AG04450 (cell line): ENCODE measurements around the gene HP. TPM values are rescaled to one million over a fixed set of nuclear protein-coding genes. Genes with fewer than 3 reads are reported as not detected.
"Not testable (repeated sequence)": the region's sequence is repeated elsewhere in the genome, so short reads cannot be mapped to it uniquely, and the experiment has no call there.

Source experiments
- CTCF ChIA-PET: fragments of 300-600, 350-600 bp; formaldehyde crosslinking; extraction: SDS; loops from one replicate; lab custom pipeline; 2022; ENCODE audit warnings: antibody characterized with exemption, inconsistent platforms; lab: Charles Lee
- POLR2A ChIA-PET: fragments of 350-600 bp; formaldehyde crosslinking; extraction: SDS; loops from one replicate; lab custom pipeline; 2021; ENCODE audit warnings: antibody characterized with exemption, inconsistent platforms; lab: Yijun Ruan, JAX
- DNase-seq: peaks from one replicate; pipeline ENCODE4 v3.0.0-alpha.2; 2011; ENCODE audit warnings: low read depth, low spot score
- H3K27ac ChIP-seq: one replicate; pipeline ENCODE4 v1.5.1; 2012; ENCODE audit warnings: low read depth, low read length, control low read depth
- H3K27me3 ChIP-seq: one replicate; pipeline ENCODE4 v1.6.0; 2012; ENCODE audit warnings: low read length; ENCODE audit not compliant: control insufficient read depth, insufficient read depth
- H3K4me3 ChIP-seq: 2 replicates; pipeline ENCODE4 v1.5.1; 2011; ENCODE audit warnings: mild to moderate bottlenecking, low read depth, low read length, control low read depth
- H3K9me3 ChIP-seq: 2 replicates; pipeline ENCODE4 v1.5.1; 2012; ENCODE audit warnings: low read length; ENCODE audit not compliant: control insufficient read depth, insufficient read depth
- polyA plus RNA-seq: library from polyadenylated mRNA; depleted of rRNA; stranded (reverse); fragments of >200 nt; gene quantifications from 2 replicates; pipeline ENCODE4 v1.2.3, GENCODE V29; 2011
- TF ChIP-seq, protein P1 (sequence below): IDR thresholded peaks from 2 replicates; pipeline ENCODE4 v1.5.1; 2011; ENCODE audit warnings: low read depth, low read length, control low read depth, inconsistent platforms

Gene HP
- polyA plus RNA-seq, 1 experiment: not detected

DNA sequence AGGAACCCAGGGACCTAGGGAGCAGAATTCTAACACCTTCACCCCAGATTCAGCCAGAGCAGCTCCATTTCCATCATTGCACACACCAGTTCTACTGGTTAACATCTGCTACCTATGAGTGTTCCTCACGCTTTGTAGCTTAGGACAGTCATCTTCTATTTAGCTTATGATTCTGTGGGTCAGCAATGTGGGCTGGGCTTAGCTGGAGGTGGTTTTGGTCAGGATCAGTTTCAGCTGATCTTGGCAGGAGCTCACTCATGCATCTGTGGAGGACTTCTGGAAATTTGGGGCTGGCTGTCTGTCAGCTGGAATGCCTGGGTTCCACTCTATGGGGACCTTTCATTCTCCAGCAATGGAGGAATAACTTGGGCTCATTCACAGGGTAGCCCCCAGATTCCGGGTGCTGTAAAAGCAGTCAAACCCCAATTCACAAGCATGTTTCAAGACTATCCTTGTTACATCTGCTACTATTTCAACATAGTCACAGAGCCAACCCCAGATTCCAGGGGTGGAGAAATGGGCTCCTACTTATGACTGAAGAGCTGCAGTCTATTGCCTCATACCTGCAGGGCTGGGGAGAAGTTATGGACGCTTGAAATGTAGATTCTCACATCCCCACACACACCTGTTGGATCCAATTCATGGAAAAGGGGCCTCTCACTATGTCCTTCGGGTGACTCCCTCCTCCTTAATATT is 3.4 kb upstream of the HP start:
- TF ChIP-seq, protein P1, sequence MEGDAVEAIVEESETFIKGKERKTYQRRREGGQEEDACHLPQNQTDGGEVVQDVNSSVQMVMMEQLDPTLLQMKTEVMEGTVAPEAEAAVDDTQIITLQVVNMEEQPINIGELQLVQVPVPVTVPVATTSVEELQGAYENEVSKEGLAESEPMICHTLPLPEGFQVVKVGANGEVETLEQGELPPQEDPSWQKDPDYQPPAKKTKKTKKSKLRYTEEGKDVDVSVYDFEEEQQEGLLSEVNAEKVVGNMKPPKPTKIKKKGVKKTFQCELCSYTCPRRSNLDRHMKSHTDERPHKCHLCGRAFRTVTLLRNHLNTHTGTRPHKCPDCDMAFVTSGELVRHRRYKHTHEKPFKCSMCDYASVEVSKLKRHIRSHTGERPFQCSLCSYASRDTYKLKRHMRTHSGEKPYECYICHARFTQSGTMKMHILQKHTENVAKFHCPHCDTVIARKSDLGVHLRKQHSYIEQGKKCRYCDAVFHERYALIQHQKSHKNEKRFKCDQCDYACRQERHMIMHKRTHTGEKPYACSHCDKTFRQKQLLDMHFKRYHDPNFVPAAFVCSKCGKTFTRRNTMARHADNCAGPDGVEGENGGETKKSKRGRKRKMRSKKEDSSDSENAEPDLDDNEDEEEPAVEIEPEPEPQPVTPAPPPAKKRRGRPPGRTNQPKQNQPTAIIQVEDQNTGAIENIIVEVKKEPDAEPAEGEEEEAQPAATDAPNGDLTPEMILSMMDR: no peak
- DNase-seq: no peak
- Histone ChIP-seq H3K9me3 (peaks cover 3% of the 10 kb centered on the region; the same call in 1 of the 2 replicates), H3K27ac (no peak overlapping the region), H3K27me3 (peaks cover 3% of the 10 kb centered on the region), H3K4me3 (no peak overlapping the region)
- ChIA-PET POLR2A (no interaction called here), CTCF (no interaction called here)

DNA sequence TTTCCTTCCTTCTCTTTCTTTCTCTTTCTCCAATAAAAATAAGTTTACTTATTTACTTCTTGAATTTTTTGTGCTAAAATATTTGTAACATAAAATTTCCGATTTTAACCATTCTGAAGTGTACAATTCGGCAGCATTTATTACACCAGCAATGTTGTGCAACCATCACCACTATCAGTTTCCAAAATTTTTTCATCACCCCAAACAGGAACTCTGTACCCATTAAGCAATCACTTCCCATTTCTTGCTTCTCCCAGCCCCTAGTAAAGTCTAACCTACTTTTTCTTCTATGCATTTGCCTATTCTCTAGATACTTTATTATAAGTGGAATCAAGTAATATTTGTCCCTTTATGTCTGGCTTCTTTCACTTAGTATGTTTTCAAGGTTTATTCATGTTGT is 2.5 kb upstream of the HP start:
- H3K27me3 ChIP-seq: peaks cover 3% of the 10 kb centered on the region
- no peak overlapping the region for H3K4me3 ChIP-seq
- ChIA-PET CTCF (no interaction called here), POLR2A (no interaction called here)
- H3K9me3 ChIP-seq: peaks cover 3% of the 10 kb centered on the region; the same call in 1 of the 2 replicates
- no peak overlapping the region for H3K27ac ChIP-seq
- DNase-seq: no peak
- TF ChIP-seq, protein P1: no peak

DNA sequence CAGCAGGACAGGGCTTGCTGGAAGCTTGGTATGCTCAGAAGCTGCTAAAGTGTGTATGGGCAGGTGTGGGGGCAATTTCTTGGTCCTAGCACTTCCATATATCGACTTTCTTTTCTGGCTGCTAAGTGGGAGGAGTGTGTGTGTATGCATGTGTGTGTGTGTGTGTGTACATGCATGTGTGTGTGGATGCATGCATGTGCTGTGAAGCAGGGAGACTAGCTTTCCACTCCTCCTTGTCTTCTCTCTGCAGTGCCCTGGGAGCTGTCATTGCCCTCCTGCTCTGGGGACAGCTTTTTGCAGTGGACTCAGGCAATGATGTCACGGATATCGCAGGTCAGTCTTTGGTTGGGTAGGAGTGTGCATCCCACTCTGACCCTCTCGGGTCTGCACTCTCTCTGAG is 1.6 kb downstream of the HP start:
- TF ChIP-seq, protein P1: no peak
- DNase-seq: no peak
- POLR2A ChIA-PET: no interaction called here
- Histone ChIP-seq H3K9me3 (no peaks in the 10 kb centered on the region), H3K27ac (no peak overlapping the region), H3K4me3 (no peak overlapping the region), H3K27me3 (no peaks in the 10 kb centered on the region)
- CTCF ChIA-PET: no interaction called here

DNA sequence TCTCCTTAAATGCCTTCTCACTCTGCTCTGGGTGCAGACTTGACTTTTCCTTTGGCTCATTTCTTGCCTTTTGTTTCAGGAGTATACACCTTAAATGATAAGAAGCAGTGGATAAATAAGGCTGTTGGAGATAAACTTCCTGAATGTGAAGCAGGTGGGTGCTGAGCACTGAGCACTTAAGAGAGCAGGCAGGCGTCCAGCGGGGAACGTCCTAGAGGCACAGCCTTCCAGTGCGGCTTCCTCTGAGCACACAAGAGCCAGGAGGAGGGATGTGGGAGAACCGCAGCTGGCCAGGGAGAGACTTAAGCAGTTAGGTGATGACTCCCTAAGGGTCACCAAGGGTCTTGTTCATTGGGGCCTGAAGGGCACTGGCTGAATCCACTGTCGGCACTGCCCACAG is 3.0 kb downstream of the HP start:
- POLR2A ChIA-PET: not testable (repeated sequence)

DNA sequence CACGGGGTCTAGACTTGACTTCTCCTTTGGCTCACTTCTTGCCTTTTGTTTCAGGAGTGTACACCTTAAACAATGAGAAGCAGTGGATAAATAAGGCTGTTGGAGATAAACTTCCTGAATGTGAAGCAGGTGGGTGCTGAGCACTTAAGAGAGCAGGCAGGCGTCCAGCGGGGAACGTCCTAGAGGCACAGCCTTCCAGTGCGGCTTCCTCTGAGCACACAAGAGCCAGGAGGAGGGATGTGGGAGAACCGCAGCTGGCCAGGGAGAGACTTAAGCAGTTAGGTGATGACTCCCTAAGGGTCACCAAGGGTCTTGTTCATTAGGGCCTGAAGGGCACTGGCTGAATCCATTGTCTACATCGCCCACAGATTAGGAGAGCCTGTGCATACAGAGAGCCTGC is 4.8 kb downstream of the HP start:
- H3K27me3 ChIP-seq, H3K4me3 ChIP-seq, CTCF ChIA-PET, DNase-seq, H3K27ac ChIP-seq, H3K9me3 ChIP-seq, POLR2A ChIA-PET: not testable (repeated sequence)

More for the DNA sequence above, 3.0 kb downstream of the HP start:
- H3K9me3 ChIP-seq, CTCF ChIA-PET, H3K4me3 ChIP-seq, H3K27ac ChIP-seq, DNase-seq, H3K27me3 ChIP-seq: not testable (repeated sequence)

DNA sequence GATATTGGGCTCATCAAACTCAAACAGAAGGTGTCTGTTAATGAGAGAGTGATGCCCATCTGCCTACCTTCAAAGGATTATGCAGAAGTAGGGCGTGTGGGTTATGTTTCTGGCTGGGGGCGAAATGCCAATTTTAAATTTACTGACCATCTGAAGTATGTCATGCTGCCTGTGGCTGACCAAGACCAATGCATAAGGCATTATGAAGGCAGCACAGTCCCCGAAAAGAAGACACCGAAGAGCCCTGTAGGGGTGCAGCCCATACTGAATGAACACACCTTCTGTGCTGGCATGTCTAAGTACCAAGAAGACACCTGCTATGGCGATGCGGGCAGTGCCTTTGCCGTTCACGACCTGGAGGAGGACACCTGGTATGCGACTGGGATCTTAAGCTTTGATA is 6.1 kb downstream of the HP start:
- Histone ChIP-seq H3K27ac (no peak overlapping the region), H3K9me3 (no peaks in the 10 kb centered on the region), H3K4me3 (no peak overlapping the region), H3K27me3 (no peaks in the 10 kb centered on the region)
- ChIA-PET POLR2A (no interaction called here), CTCF (no interaction called here)
- TF ChIP-seq, protein P1: no peak
- no peak for DNase-seq
